Suprapubic skin (tissue), 3 donors: ENCODE measurements around the gene MED1.

Experiments
- POLR2A ChIP-seq, 2 donors: fragments of 450-650 bp; IDR thresholded peaks; one replicate each; pipeline ENCODE4 v1.6.1; 2017; ENCODE audit warnings: antibody characterized with exemption in 2 of 2, mild to moderate bottlenecking in 2 of 2, moderate library complexity in 2 of 2
- TF ChIP-seq, protein P1 (sequence below), 2 donors: fragments of 200-600 bp in 1 of 2; fragments of 450-650 bp in 1 of 2; sonication (generic) in 1 of 2; IDR thresholded peaks; one replicate each; pipeline ENCODE4 v1.5.1; 2016 to 2019; ENCODE audit warnings: antibody characterized with exemption in 2 of 2, mild to moderate bottlenecking in 1 of 2, moderate library complexity in 1 of 2

- TF ChIP-seq POLR2A (IDR thresholded peaks at IDR 0.05), result no peak
- TF ChIP-seq, protein P1, sequence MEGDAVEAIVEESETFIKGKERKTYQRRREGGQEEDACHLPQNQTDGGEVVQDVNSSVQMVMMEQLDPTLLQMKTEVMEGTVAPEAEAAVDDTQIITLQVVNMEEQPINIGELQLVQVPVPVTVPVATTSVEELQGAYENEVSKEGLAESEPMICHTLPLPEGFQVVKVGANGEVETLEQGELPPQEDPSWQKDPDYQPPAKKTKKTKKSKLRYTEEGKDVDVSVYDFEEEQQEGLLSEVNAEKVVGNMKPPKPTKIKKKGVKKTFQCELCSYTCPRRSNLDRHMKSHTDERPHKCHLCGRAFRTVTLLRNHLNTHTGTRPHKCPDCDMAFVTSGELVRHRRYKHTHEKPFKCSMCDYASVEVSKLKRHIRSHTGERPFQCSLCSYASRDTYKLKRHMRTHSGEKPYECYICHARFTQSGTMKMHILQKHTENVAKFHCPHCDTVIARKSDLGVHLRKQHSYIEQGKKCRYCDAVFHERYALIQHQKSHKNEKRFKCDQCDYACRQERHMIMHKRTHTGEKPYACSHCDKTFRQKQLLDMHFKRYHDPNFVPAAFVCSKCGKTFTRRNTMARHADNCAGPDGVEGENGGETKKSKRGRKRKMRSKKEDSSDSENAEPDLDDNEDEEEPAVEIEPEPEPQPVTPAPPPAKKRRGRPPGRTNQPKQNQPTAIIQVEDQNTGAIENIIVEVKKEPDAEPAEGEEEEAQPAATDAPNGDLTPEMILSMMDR (IDR thresholded peaks at IDR 0.05), result no peak
These were observed 57.3 kb downstream of the MED1 start for GRCh38 chr17:39393736-39394135.
